IMR-90 (cell line): ENCODE measurements around the gene VDAC2. TPM values are rescaled to one million over a fixed set of nuclear protein-coding genes. Genes with fewer than 3 reads are reported as not detected.

ENCODE experiments used
- ATAC-seq: fragments of 200-7000 bp; cut with Tn5 transposase; 2 replicates; pipeline ENCODE4 v1.9.1; 2020; ENCODE audit warnings: low read depth, mild to moderate bottlenecking, moderate library complexity
- BruUV-seq: library from RNA; stranded (reverse); fragments of 400-500 nt; replicated peaks from 2 replicates; lab custom pipeline; 2021; lab: Mats Ljungman, UMichigan
- CTCF ChIA-PET: fragments of 300-600 bp; formaldehyde crosslinking; extraction: SDS; loops from one replicate; lab custom pipeline; 2021; ENCODE audit warnings: antibody characterized with exemption; lab: Yijun Ruan, JAX
- POLR2A ChIA-PET: fragments of 300-600 bp; sonication (Branson Sonifier 250); formaldehyde crosslinking; loops from one replicate; lab custom pipeline; 2022; ENCODE audit warnings: antibody characterized with exemption; ENCODE audit not compliant: unreplicated experiment; lab: Charles Lee
- DNase-seq: peaks from one replicate; pipeline ENCODE4 v3.0.0; 2013
- H2AFZ ChIP-seq: replicated peaks from 2 replicates; pipeline ENCODE3; 2013; ENCODE audit warnings: low read length, mild to moderate bottlenecking; ENCODE audit not compliant: poor library complexity
- H2AK5ac ChIP-seq: 2 replicates; pipeline ENCODE4 v1.6.1; 2013; ENCODE audit warnings: low read depth, low read length, inconsistent platforms
- H2AK9ac ChIP-seq: replicated peaks from 2 replicates; pipeline ENCODE3; 2013; ENCODE audit warnings: mild to moderate bottlenecking, low read depth, low read length, moderate library complexity; ENCODE audit not compliant: poor library complexity
- H2BK120ac ChIP-seq: 2 replicates; pipeline ENCODE4 v1.6.1; 2013; ENCODE audit warnings: low read depth, low read length, inconsistent platforms
- H2BK15ac ChIP-seq: 3 replicates; pipeline ENCODE4 v1.6.1; 2013; ENCODE audit warnings: low read depth, low read length, inconsistent platforms
- H2BK20ac ChIP-seq: 2 replicates; pipeline ENCODE4 v1.6.1; 2013; ENCODE audit warnings: low read depth, mild to moderate bottlenecking, inconsistent platforms, low read length, moderate library complexity
- H2BK5ac ChIP-seq: 2 replicates; pipeline ENCODE4 v1.6.1; 2013; ENCODE audit warnings: mild to moderate bottlenecking, low read depth, low read length, inconsistent platforms; ENCODE audit not compliant: poor library complexity, severe bottlenecking
- H3K14ac ChIP-seq: replicated peaks from 2 replicates; pipeline ENCODE4 v1.6.1; 2013; ENCODE audit warnings: low read depth, low read length, inconsistent platforms
- H3K18ac ChIP-seq: 2 replicates; pipeline ENCODE4 v1.6.1; 2013; ENCODE audit warnings: low read depth, low read length, control low read depth
- H3K23ac ChIP-seq: 2 replicates; pipeline ENCODE4 v1.6.1; 2013; ENCODE audit warnings: low read depth, low read length, inconsistent platforms
- H3K27ac ChIP-seq: 2 replicates; pipeline ENCODE4 v1.5.1; 2013; ENCODE audit warnings: mild to moderate bottlenecking, control low read depth, low read length; ENCODE audit not compliant: insufficient read depth
- H3K27me3 ChIP-seq: 2 replicates; pipeline ENCODE4 v1.6.1; 2013; ENCODE audit warnings: low read length; ENCODE audit not compliant: control insufficient read depth, insufficient read depth
- H3K36me3 ChIP-seq: 2 replicates; pipeline ENCODE4 v1.6.1; 2013; ENCODE audit warnings: low read length, mixed read lengths; ENCODE audit not compliant: control insufficient read depth, insufficient read depth
- H3K4ac ChIP-seq: 2 replicates; pipeline ENCODE4 v1.6.1; 2013; ENCODE audit warnings: low read depth, low read length, inconsistent platforms
- H3K4me1 ChIP-seq: 2 replicates; pipeline ENCODE4 v1.6.1; 2013; ENCODE audit warnings: low read length, mixed read lengths; ENCODE audit not compliant: control insufficient read depth, insufficient read depth
- H3K4me2 ChIP-seq: 2 replicates; pipeline ENCODE4 v1.6.1; 2013; ENCODE audit warnings: low read depth, mild to moderate bottlenecking, control low read depth, low read length, moderate library complexity
- H3K4me3 ChIP-seq: 2 replicates; pipeline ENCODE4 v1.5.1; 2013; ENCODE audit warnings: low read depth, mild to moderate bottlenecking, control low read depth, low read length, moderate library complexity; ENCODE audit not compliant: insufficient read depth
- H3K56ac ChIP-seq: 2 replicates; pipeline ENCODE4 v1.6.1; 2013; ENCODE audit warnings: low read length, inconsistent platforms; ENCODE audit not compliant: insufficient read depth; ENCODE audit errors: extremely low read depth
- H3K79me1 ChIP-seq, 2 experiments: 2 replicates each; pipeline ENCODE4 v1.6.1; 2013; ENCODE audit warnings: low read length in 2 of 2, inconsistent platforms in 1 of 2, low read depth in 1 of 2
- H3K9ac ChIP-seq: 2 replicates; pipeline ENCODE4 v1.6.1; 2013; ENCODE audit warnings: low read depth, low read length, control low read depth
- H3K9me1 ChIP-seq: 2 replicates; pipeline ENCODE4 v1.6.1; 2013; ENCODE audit warnings: low read length, inconsistent platforms; ENCODE audit not compliant: insufficient read depth
- H3K9me3 ChIP-seq: 2 replicates; pipeline ENCODE4 v1.6.1; 2013; ENCODE audit warnings: low read length; ENCODE audit not compliant: control insufficient read depth, insufficient read depth
- H4K20me1 ChIP-seq: 2 replicates; pipeline ENCODE4 v1.6.1; 2013; ENCODE audit warnings: low read length, inconsistent platforms; ENCODE audit not compliant: insufficient read depth
- H4K5ac ChIP-seq: 2 replicates; pipeline ENCODE4 v1.6.1; 2013; ENCODE audit warnings: mild to moderate bottlenecking, low read depth, low read length, control low read depth
- H4K8ac ChIP-seq, 2 experiments: 2 replicates each; pipeline ENCODE4 v1.6.1; 2013; ENCODE audit warnings: low read depth in 2 of 2, low read length in 2 of 2, control low read depth in 1 of 2, inconsistent platforms in 1 of 2
- H4K91ac ChIP-seq: 2 replicates; pipeline ENCODE4 v1.6.1; 2013; ENCODE audit warnings: low read depth, low read length, inconsistent platforms; ENCODE audit not compliant: insufficient read depth
- BHLHE40 ChIP-seq: fragments of 150-350 bp; IDR thresholded peaks from 2 replicates; pipeline ENCODE4 v1.6.1; 2016; ENCODE audit warnings: mild to moderate bottlenecking, low read depth, low read length
- CEBPB ChIP-seq: IDR thresholded peaks from 2 replicates; pipeline ENCODE4 v1.6.1; 2012; ENCODE audit warnings: low read depth, low read length, improper control_type of control experiment
- CHD1 ChIP-seq: IDR thresholded peaks from 2 replicates; pipeline ENCODE4 v1.6.1; 2012; ENCODE audit warnings: low read depth, low read length, improper control_type of control experiment
- CTCF ChIP-seq: conservative IDR thresholded peaks from 2 replicates; pipeline ENCODE4 v1.5.1; 2012; ENCODE audit warnings: mild to moderate bottlenecking, low read depth, low read length, improper control_type of control experiment
- ELK1 ChIP-seq: fragments of 150-350 bp; IDR thresholded peaks from 2 replicates; pipeline ENCODE4 v1.6.1; 2016; ENCODE audit warnings: low read depth, mild to moderate bottlenecking, low read length, moderate library complexity, borderline replicate concordance
- FOS ChIP-seq: fragments of 150-350 bp; IDR thresholded peaks from 2 replicates; pipeline ENCODE4 v1.6.1; 2016; ENCODE audit warnings: low read depth, low read length
- MAFK ChIP-seq: IDR thresholded peaks from 2 replicates; pipeline ENCODE4 v1.6.1; 2012; ENCODE audit warnings: low read depth, low read length, improper control_type of control experiment
- MAZ ChIP-seq: IDR thresholded peaks from 2 replicates; pipeline ENCODE4 v1.6.1; 2012; ENCODE audit warnings: low read depth, mild to moderate bottlenecking, low read length, improper control_type of control experiment, moderate library complexity, borderline replicate concordance
- MXI1 ChIP-seq: IDR thresholded peaks from 2 replicates; pipeline ENCODE4 v1.6.1; 2012; ENCODE audit warnings: low read depth, mild to moderate bottlenecking, low read length, moderate library complexity, borderline replicate concordance
- NFE2L2 ChIP-seq: fragments of 150-350 bp; IDR thresholded peaks from 2 replicates; pipeline ENCODE4 v1.6.1; 2016; ENCODE audit warnings: low read depth, mild to moderate bottlenecking, low read length
- POLR2A ChIP-seq: IDR thresholded peaks from 2 replicates; pipeline ENCODE4 v1.6.1; 2012; ENCODE audit warnings: mild to moderate bottlenecking, low read depth, low read length
- RAD21 ChIP-seq: IDR thresholded peaks from 2 replicates; pipeline ENCODE4 v1.6.1; 2012; ENCODE audit warnings: low read length, improper control_type of control experiment
- RCOR1 ChIP-seq: IDR thresholded peaks from 2 replicates; pipeline ENCODE4 v1.6.1; 2012; ENCODE audit warnings: mild to moderate bottlenecking, low read length, improper control_type of control experiment; ENCODE audit not compliant: insufficient replicate concordance
- RFX5 ChIP-seq: IDR thresholded peaks from 2 replicates; pipeline ENCODE4 v1.8.0; 2012; ENCODE audit warnings: low read depth, mild to moderate bottlenecking, low read length, moderate library complexity
- SMC3 ChIP-seq: fragments of 150-350 bp; IDR thresholded peaks from 2 replicates; pipeline ENCODE4 v1.6.1; 2016; ENCODE audit warnings: low read depth, mild to moderate bottlenecking, antibody characterized with exemption, low read length, moderate library complexity
- USF2 ChIP-seq: fragments of 150-350 bp; IDR thresholded peaks from 2 replicates; pipeline ENCODE4 v1.6.1; 2017; ENCODE audit warnings: mild to moderate bottlenecking, antibody characterized with exemption, low read length, low read depth
- WGBS, 2 experiments: methylation state at CpG; one replicate each; pipeline versions ENCODE4 v1.1.5 to v1.1.7; 2013; ENCODE audit warnings: missing lambda C conversion rate in 2 of 2; ENCODE audit not compliant: insufficient read length in 1 of 2; ENCODE audit errors: extremely low coverage in 2 of 2; 5-methylcytosine and 5-hydroxymethylcytosine counted together
- dilution Hi-C: fragments of 300-500 bp; cut with HindIII; formaldehyde crosslinking; loops from one replicate; pipeline ENCODE4 v1.14.3; 2018; ENCODE audit warnings: low sequenced_read_pairs; ENCODE audit not compliant: unreplicated experiment
- in situ Hi-C: fragments of 300-500 bp; cut with MboI; formaldehyde crosslinking; loops from 3 replicates; pipeline ENCODE4 v1.14.3; 2019; ENCODE audit warnings: low sequenced_read_pairs, inconsistent platforms, mixed read lengths
- intact Hi-C: fragments of 100-400 bp; cut with micrococcal nuclease; formaldehyde crosslinking; loops from 2 replicates; pipeline ENCODE4 v1.10.0; 2022
- polyA plus RNA-seq, 3 experiments: library from polyadenylated mRNA; depleted of rRNA; stranded (reverse); fragments of >200 nt; gene quantifications; 2 replicates each; pipeline ENCODE4 v1.2.3, GENCODE V29; 2012; ENCODE audit warnings: low replicate concordance in 1 of 3
- total RNA-seq: library from RNA; depleted of rRNA; stranded (reverse); fragments of >200 nt; gene quantifications from 2 replicates; pipeline ENCODE4 v1.2.3, GENCODE V29; 2012

Gene VDAC2
- total and polyA plus RNA-seq, 2 of the 4 experiments (the other 2 are of a cell fraction), result 122 to 139 TPM

- no peak overlapping the region for H3K56ac ChIP-seq
- peak overlapping the region; percentile 17; the same call in 1 of the 2 replicates for H3K18ac ChIP-seq
- peak overlapping the region; percentile 26 for H2AK9ac ChIP-seq
- no peak overlapping the region for H2AFZ ChIP-seq
- no TSS peak for BruUV-seq
- peaks cover 9% of the 10 kb centered on the region for H4K20me1 ChIP-seq
- in situ Hi-C loops (no loop called here), intact Hi-C loops (no loop called here), dilution Hi-C loops (no loop called here)
- ATAC-seq, result no peak
- H2BK20ac ChIP-seq, result no peak overlapping the region
- H4K8ac ChIP-seq, result no peak overlapping the region
- H3K9me3 ChIP-seq, result 0 out of 2 replicates have a peak, but pooled peaks cover 2% of the 10 kb centered on the region
- peak overlapping the region; percentile 57; the same call in 1 of the 2 replicates for H3K4ac ChIP-seq
- peaks cover 31% of the 10 kb centered on the region for H3K9me1 ChIP-seq
- 0 out of 2 replicates have a peak overlapping the region, but pooled peaks have one; percentile 3 for H3K14ac ChIP-seq
- peaks cover 26% of the 10 kb centered on the region for H3K4me1 ChIP-seq
- H2BK15ac ChIP-seq, result no peak overlapping the region
- POLR2A ChIA-PET, result no interaction called here
- H3K79me1 ChIP-seq, result peaks cover 18 to 37% of the 10 kb centered on the region in 2 experiments; a peak in 3 of 4 replicates
- H2AK5ac ChIP-seq, result peak overlapping the region; percentile 32
- no peak for DNase-seq
- no CpG with 5 or more reads among the region's 2 CpGs for WGBS, 2 experiments
- H3K4me3 ChIP-seq, result no peak overlapping the region
- no peaks in the 10 kb centered on the region for H3K27me3 ChIP-seq
- no peaks in the 10 kb centered on the region for H3K36me3 ChIP-seq
- TF ChIP-seq MAFK (no peak), RAD21 (no peak), BHLHE40 (no peak), POLR2A (no peak), CHD1 (no peak), RCOR1 (no peak), CEBPB (no peak), FOS (no peak), RFX5 (no peak), ELK1 (no peak), MXI1 (no peak), USF2 (no peak), SMC3 (no peak), MAZ (no peak), CTCF (no peak), NFE2L2 (no peak)
- no peak overlapping the region for H2BK5ac ChIP-seq
- no peak overlapping the region for H4K91ac ChIP-seq
- H3K27ac ChIP-seq, result no peak overlapping the region
- no peak overlapping the region for H3K4me2 ChIP-seq
- H4K5ac ChIP-seq, result no peak overlapping the region
- no peak overlapping the region for H3K23ac ChIP-seq
- CTCF ChIA-PET, result no interaction called here
- H2BK120ac ChIP-seq, result no peak overlapping the region
- no peak overlapping the region for H3K9ac ChIP-seq
Observed at GRCh38 chr10:75197906-75198305, 12.7 kb upstream of the VDAC2 start.
